Fibroblast of lung (primary cell): ENCODE data around the gene ASB15. TPM values are rescaled to one million over a fixed set of nuclear protein-coding genes. Genes with fewer than 3 reads are reported as not detected.

Experiments
- DNase-seq, 2 donors: peaks; one replicate each; pipeline versions ENCODE4 v3.0.0 to v3.0.0-alpha.2; 2010; ENCODE audit warnings: low read depth in 2 of 2
- H2AFZ ChIP-seq: 2 replicates; pipeline ENCODE4 v1.5.1; 2012; ENCODE audit warnings: low read length, control low read depth, inconsistent platforms
- H3K27ac ChIP-seq: 2 replicates; pipeline ENCODE4 v1.5.1; 2011; ENCODE audit warnings: low read length, control low read depth; ENCODE audit not compliant: insufficient read depth
- H3K27me3 ChIP-seq: 2 replicates; pipeline ENCODE4 v1.5.1; 2011; ENCODE audit warnings: mild to moderate bottlenecking, low read length; ENCODE audit not compliant: control insufficient read depth, insufficient read depth
- H3K36me3 ChIP-seq: 2 replicates; pipeline ENCODE4 v1.5.1; 2011; ENCODE audit warnings: low read length; ENCODE audit not compliant: control insufficient read depth, insufficient read depth
- H3K4me1 ChIP-seq: 2 replicates; pipeline ENCODE4 v1.5.1; 2011; ENCODE audit warnings: low read length; ENCODE audit not compliant: control insufficient read depth, insufficient read depth; ENCODE audit errors: extremely low read depth
- H3K4me2 ChIP-seq: 2 replicates; pipeline ENCODE4 v1.5.1; 2011; ENCODE audit warnings: low read length, control low read depth; ENCODE audit not compliant: insufficient read depth; ENCODE audit errors: extremely low read depth
- H3K4me3 ChIP-seq, 4 experiments: fragments of 200-600 bp in 1 of 4; sonication (generic) in 1 of 4; replicated peaks in 1 of 4; 2 replicates each; pipeline ENCODE4 v1.5.1; 2011 to 2016; ENCODE audit warnings: low read length in 4 of 4, low read depth in 3 of 4, mild to moderate bottlenecking in 3 of 4, control low read depth in 2 of 4, inconsistent platforms in 1 of 4, mixed read lengths in 1 of 4; ENCODE audit not compliant: insufficient read depth in 1 of 4; ENCODE audit errors: control extremely low read depth in 1 of 4
- H3K79me2 ChIP-seq: 2 replicates; pipeline ENCODE4 v1.5.1; 2012; ENCODE audit warnings: mild to moderate bottlenecking, low read length, inconsistent platforms; ENCODE audit not compliant: control insufficient read depth, insufficient read depth
- H3K9ac ChIP-seq: 2 replicates; pipeline ENCODE4 v1.5.1; 2011; ENCODE audit warnings: mild to moderate bottlenecking, low read length, control low read depth; ENCODE audit not compliant: insufficient read depth
- H3K9me3 ChIP-seq: 2 replicates; pipeline ENCODE4 v1.5.1; 2012; ENCODE audit warnings: low read depth, low read length; ENCODE audit not compliant: control insufficient read depth, insufficient read depth
- H4K20me1 ChIP-seq: 2 replicates; pipeline ENCODE4 v1.5.1; 2011; ENCODE audit warnings: low read length; ENCODE audit not compliant: control insufficient read depth, insufficient read depth; ENCODE audit errors: extremely low read depth
- CTCF ChIP-seq, 2 donors: IDR thresholded peaks in 1 of 2; conservative IDR thresholded peaks in 1 of 2; 1 replicate in 1 of 2; 2 replicates in 1 of 2; pipeline ENCODE4 v1.5.1; 2011 to 2012; ENCODE audit warnings: low read length in 2 of 2, control low read depth in 1 of 2, inconsistent platforms in 1 of 2, low read depth in 1 of 2, mild to moderate bottlenecking in 1 of 2
- EZH2 ChIP-seq: IDR thresholded peaks from 2 replicates; pipeline ENCODE4 v1.5.1; 2012; ENCODE audit warnings: low read length, control low read depth, mild to moderate bottlenecking; ENCODE audit errors: missing control alignments
- polyA plus RNA-seq, 2 donors: library from polyadenylated mRNA; depleted of rRNA in 1 of 2; stranded (reverse) in 1 of 2; unstranded in 1 of 2; fragments of >200 nt; gene quantifications; 2 replicates each; pipeline ENCODE4 v1.2.1, GENCODE V29; 2011 to 2012; ENCODE audit warnings: missing spikeins in 1 of 2
- total RNA-seq: library from RNA; depleted of rRNA; stranded (reverse); fragments of >200 nt; gene quantifications from 2 replicates; pipeline ENCODE4 v1.2.1, GENCODE V29; 2014

The ASB15 gene
- total and polyA plus RNA-seq, 2 donors (not counting 1 experiment from before 2014, with no cell fraction given) = not detected

DNA sequence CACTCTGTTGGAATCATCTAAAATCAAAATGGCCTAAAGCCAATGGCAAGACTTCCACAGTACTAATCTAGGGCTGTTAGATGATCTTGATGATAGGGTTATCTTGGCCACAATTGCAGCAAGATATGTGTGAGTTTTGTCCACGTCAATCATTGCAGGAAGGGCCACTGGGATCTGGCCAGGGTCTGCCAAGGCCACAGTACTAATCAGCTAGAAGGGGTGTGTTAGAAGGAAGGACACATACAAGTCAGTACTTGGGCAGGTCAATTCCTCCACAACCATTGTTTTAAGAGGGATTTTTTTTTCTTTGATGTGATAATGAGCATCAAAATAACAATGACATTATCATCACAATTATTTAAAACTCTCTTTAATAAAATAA lies 55.7 kb downstream of the ASB15 start:
- H4K20me1 ChIP-seq = no peaks in the 10 kb centered on the region
- H3K4me3 ChIP-seq = no peak overlapping the region
- no peaks in the 10 kb centered on the region for H3K79me2 ChIP-seq
- no peaks in the 10 kb centered on the region for H3K27me3 ChIP-seq
- no peak overlapping the region for H3K4me2 ChIP-seq
- no peak overlapping the region for H3K27ac ChIP-seq
- H3K36me3 ChIP-seq = no peaks in the 10 kb centered on the region
- no peaks in the 10 kb centered on the region for H3K4me1 ChIP-seq
- no peaks in the 10 kb centered on the region for H3K9me3 ChIP-seq
- DNase-seq = no peak
- no peak overlapping the region for H3K9ac ChIP-seq
- TF ChIP-seq CTCF (conservative IDR thresholded peaks at IDR 0.05 in 1 of 2, IDR thresholded peaks at IDR 0.05 in 1 of 2; ENCODE audit: low read depth in 1 of 2, low read length in 2 of 2) (no peak), EZH2 (no peak)
- H2AFZ ChIP-seq = no peak overlapping the region

DNA sequence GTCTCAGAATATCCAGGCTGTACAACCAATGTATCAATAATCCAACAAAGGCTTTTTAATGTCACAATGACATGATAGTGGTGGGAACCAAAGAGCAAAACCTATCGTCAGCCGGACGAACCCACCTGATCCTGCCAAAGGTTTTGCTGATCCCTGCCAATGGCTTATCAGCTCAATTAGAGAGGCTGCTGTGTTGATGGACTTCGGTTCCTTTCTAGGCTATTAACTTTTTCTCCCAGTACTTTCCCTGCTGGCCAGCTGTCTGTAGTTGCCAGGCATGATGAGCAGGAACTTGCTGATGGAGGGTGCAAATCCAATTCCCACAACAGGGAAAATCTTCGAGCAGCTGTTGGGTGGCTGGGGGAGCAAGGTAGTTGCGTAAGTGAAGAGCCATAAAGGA lies 56.4 kb downstream of the ASB15 start:
- H3K9ac ChIP-seq = no peak overlapping the region
- TF ChIP-seq EZH2 (no peak), CTCF (conservative IDR thresholded peaks at IDR 0.05 in 1 of 2, IDR thresholded peaks at IDR 0.05 in 1 of 2; ENCODE audit: low read depth in 1 of 2, low read length in 2 of 2) (no peak)
- H2AFZ ChIP-seq = no peak overlapping the region
- no peaks in the 10 kb centered on the region for H3K9me3 ChIP-seq
- no peak overlapping the region for H3K4me3 ChIP-seq
- no peaks in the 10 kb centered on the region for H3K27me3 ChIP-seq
- H3K4me1 ChIP-seq = no peaks in the 10 kb centered on the region
- no peak overlapping the region for H3K4me2 ChIP-seq
- H3K27ac ChIP-seq = no peak overlapping the region
- no peaks in the 10 kb centered on the region for H4K20me1 ChIP-seq
- DNase-seq = no peak
- no peaks in the 10 kb centered on the region for H3K36me3 ChIP-seq
- H3K79me2 ChIP-seq = no peaks in the 10 kb centered on the region

DNA sequence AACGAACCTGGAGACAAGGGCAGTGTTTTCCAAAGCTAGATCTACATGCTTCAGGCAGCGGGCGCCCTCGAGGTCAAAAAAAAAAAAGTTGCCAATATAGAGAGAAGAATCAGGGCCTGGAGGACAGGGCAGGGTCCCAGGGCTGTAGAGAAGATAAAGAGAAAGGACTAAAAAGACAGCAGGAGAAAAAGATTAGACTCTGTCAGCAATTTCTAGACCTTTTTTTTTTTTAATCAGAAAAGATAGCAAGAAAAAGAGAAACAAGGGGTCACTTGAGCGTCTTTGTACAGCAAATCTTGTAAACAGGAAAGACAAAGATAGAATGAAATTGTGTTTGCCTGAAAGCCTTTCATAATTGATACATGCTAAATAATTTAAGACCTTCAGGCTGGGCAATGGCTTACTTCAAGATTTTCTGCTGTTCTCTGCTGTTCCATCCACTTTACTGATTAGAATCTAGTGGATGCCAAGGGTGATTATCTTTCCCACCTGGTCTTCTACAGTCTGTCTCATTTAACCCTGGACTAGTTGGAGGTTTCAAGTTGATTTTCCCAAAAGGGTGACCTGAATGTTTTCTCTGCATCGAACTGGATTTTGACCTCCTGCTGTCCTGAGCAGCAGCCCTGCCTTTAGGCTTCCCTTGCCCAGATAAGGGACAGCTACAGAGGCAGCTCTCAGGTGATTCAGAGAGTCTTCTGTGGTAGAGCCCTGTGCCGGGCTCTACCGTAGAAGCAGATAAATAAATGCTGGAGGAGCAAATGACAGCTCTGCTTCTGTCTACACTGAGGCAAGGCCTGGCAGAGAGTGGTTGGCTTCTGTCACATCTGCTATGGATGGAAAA lies 59.1 kb downstream of the ASB15 start:
- Histone ChIP-seq H3K27ac (no peak overlapping the region), H3K4me1 (no peaks in the 10 kb centered on the region), H3K9ac (no peak overlapping the region), H3K4me2 (no peak overlapping the region), H3K79me2 (no peaks in the 10 kb centered on the region), H3K27me3 (no peaks in the 10 kb centered on the region), H3K4me3 (no peak overlapping the region), H3K36me3 (no peaks in the 10 kb centered on the region), H2AFZ (no peak overlapping the region), H4K20me1 (no peaks in the 10 kb centered on the region), H3K9me3 (no peaks in the 10 kb centered on the region)
- no peak for DNase-seq
- TF ChIP-seq EZH2 (no peak), CTCF (conservative IDR thresholded peaks at IDR 0.05 in 1 of 2, IDR thresholded peaks at IDR 0.05 in 1 of 2; ENCODE audit: low read depth in 1 of 2, low read length in 2 of 2) (no peak)
